Astrocyte of the cerebellum (primary cell): Measurements from ENCODE around the gene SLC7A8.

Experiments used
- DNase-seq: peaks from one replicate; pipeline ENCODE4 v3.0.0-alpha.2; 2011; ENCODE audit warnings: low read depth
- H3K4me3 ChIP-seq: 2 replicates; pipeline ENCODE4 v1.5.1; 2011; ENCODE audit warnings: mild to moderate bottlenecking, low read depth, low read length, moderate library complexity
- CTCF ChIP-seq: IDR thresholded peaks from 2 replicates; pipeline ENCODE4 v1.5.1; 2012; ENCODE audit warnings: low read length, low read depth, moderate library complexity, mild to moderate bottlenecking; ENCODE audit errors: missing control alignments
- in situ Hi-C: cut with HindIII; loops from 2 replicates; pipeline ENCODE4 v1.10.0; 2017; ENCODE audit warnings: low sequenced_read_pairs

Gene SLC7A8

DNA sequence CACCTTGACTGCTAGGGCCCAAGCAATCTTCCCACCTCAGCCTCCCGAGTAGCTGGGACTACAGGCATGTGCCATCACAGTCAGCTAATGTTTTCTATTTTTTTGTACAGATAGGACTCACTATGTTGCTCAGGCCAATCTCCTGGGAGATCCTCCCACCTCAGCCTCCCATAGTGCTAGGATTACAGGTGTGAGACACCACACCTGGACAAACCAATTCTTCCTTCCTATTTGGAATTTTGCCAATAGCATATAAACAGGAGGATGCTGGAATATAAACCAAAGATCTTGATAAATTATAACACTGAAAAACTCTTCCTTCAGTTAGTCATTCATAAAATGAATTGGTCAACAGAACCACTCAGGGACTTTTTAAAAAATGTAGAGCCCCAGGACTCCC, 96.9 kb downstream of the SLC7A8 start:
- H3K4me3 ChIP-seq, result no peak overlapping the region
- in situ Hi-C loops, result no loop called here
- no peak for TF ChIP-seq CTCF
- no peak for DNase-seq

DNA sequence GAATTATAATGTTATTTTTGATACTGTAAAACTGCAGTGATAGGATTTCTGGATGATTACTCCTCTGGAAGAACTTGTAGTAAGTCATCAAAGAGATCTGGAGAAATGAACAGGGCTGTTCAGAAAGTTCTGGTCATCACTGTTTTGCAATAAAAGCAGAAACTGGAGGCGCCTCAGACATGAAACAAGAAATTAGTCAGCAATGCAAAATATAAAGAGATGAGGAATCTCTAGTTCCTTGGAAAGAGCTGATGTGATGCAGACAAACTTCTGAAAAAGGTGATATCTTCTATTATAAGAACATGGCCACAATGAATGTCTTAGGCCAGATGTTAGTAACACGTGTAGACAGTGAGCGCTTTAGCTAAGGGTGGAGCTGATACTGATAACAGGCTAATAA, 98.0 kb downstream of the SLC7A8 start:
- in situ Hi-C loops, result no loop called here
- no peak for TF ChIP-seq CTCF
- DNase-seq, result no peak
- H3K4me3 ChIP-seq, result no peak overlapping the region

GRCh38 chr14:23080474-23080873, 103.0 kb downstream of the SLC7A8 start:
- in situ Hi-C loops, result no loop called here
- H3K4me3 ChIP-seq, result no peak overlapping the region
- no peak for DNase-seq
- TF ChIP-seq CTCF, result no peak

DNA sequence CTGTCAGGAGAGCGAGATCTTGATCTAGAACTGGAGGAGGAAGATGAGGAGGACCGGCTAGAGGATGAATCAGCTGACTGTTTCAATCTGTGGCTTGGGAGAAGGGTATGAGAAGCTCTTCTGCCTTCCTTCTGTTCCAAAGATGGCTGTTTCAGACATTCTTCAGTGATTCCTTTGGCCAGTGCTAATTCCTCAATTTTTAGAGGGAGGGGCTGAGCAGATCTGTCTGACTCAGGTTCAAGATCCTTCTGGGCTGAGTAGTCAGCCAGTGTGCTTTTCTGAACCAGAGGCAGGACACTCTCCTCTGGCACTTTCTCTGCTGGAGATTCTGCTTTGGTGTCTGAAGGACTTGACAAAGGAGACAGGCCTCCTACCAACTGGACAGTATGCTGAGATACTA, 103.7 kb downstream of the SLC7A8 start:
- in situ Hi-C loops, result no loop called here
- DNase-seq, result no peak
- TF ChIP-seq CTCF, result no peak
- no peak overlapping the region for H3K4me3 ChIP-seq

- no peak overlapping the region for H3K4me3 ChIP-seq
- peak; percentile 6 for TF ChIP-seq CTCF
- in situ Hi-C loops, result no loop called here
- DNase-seq, result peak; percentile 55
These were observed 104.8 kb downstream of the SLC7A8 start for GRCh38 chr14:23078692-23079116.

- no peak for DNase-seq
- in situ Hi-C loops, result no loop called here
- H3K4me3 ChIP-seq, result no peak overlapping the region
- TF ChIP-seq CTCF, result no peak
These were observed 105.5 kb downstream of the SLC7A8 start for GRCh38 chr14:23077962-23078361.

- peak; percentile 74 for TF ChIP-seq CTCF
- in situ Hi-C loops, result no loop called here
- H3K4me3 ChIP-seq, result no peak overlapping the region
- DNase-seq, result no peak
These were observed 106.6 kb downstream of the SLC7A8 start for GRCh38 chr14:23076785-23077408.
